Liver (tissue), 9 donors: ENCODE data around the gene TAS2R41. TPM values are rescaled to one million over a fixed set of nuclear protein-coding genes. Genes with fewer than 3 reads are reported as not detected.

ENCODE experiments used
- DNase-seq: peaks from one replicate; pipeline ENCODE4 v3.0.0-alpha.2; 2017; ENCODE audit warnings: low spot score
- H3K27ac ChIP-seq, 2 donors: one replicate each; pipeline ENCODE4 v1.7.0; 2013; ENCODE audit warnings: inconsistent platforms in 2 of 2, low read length in 2 of 2, control low read depth in 1 of 2, low read depth in 1 of 2, mild to moderate bottlenecking in 1 of 2
- H3K27me3 ChIP-seq, 4 donors: one replicate each; pipeline versions ENCODE4 v1.6.1 to v1.7.0; 2013; ENCODE audit warnings: low read length in 3 of 4, inconsistent platforms in 1 of 4, mild to moderate bottlenecking in 1 of 4, moderate library complexity in 1 of 4; ENCODE audit not compliant: control insufficient read depth in 4 of 4, insufficient read depth in 4 of 4
- H3K36me3 ChIP-seq, 4 donors: one replicate each; pipeline versions ENCODE4 v1.6.1 to v1.7.0; 2013; ENCODE audit warnings: low read length in 3 of 4, mild to moderate bottlenecking in 3 of 4, low read depth in 1 of 4, moderate library complexity in 1 of 4; ENCODE audit not compliant: control insufficient read depth in 4 of 4, insufficient read depth in 3 of 4
- H3K4me1 ChIP-seq, 4 donors: one replicate each; pipeline versions ENCODE4 v1.6.1 to v1.7.0; 2013; ENCODE audit warnings: low read length in 3 of 4, mild to moderate bottlenecking in 3 of 4, moderate library complexity in 1 of 4; ENCODE audit not compliant: control insufficient read depth in 4 of 4, insufficient read depth in 4 of 4
- H3K4me3 ChIP-seq, 3 donors: one replicate each; pipeline versions ENCODE4 v1.6.1 to v1.7.0; 2013; ENCODE audit warnings: low read length in 3 of 3, control low read depth in 1 of 3, low read depth in 1 of 3, mild to moderate bottlenecking in 1 of 3
- H3K9ac ChIP-seq, 2 donors: one replicate each; pipeline ENCODE4 v1.7.0; 2013; ENCODE audit warnings: low read length in 2 of 2, mild to moderate bottlenecking in 2 of 2, moderate library complexity in 2 of 2, control low read depth in 1 of 2, low read depth in 1 of 2
- H3K9me3 ChIP-seq, 4 donors: one replicate each; pipeline versions ENCODE4 v1.6.1 to v1.7.0; 2013; ENCODE audit warnings: low read length in 3 of 4; ENCODE audit not compliant: control insufficient read depth in 4 of 4
- ATF3 ChIP-seq: IDR thresholded peaks from 2 replicates; pipeline ENCODE4 v1.6.1; 2016; ENCODE audit warnings: antibody characterized with exemption
- EGR1 ChIP-seq, 2 donors: IDR thresholded peaks; 2 replicates each; pipeline ENCODE4 v1.6.1; 2016 to 2018; ENCODE audit warnings: antibody characterized with exemption in 2 of 2, low read depth in 2 of 2
- FOXA1 ChIP-seq: IDR thresholded peaks from 2 replicates; pipeline ENCODE4 v1.6.1; 2016; ENCODE audit warnings: antibody characterized with exemption
- FOXA2 ChIP-seq: IDR thresholded peaks from 2 replicates; pipeline ENCODE4 v1.6.1; 2016; ENCODE audit warnings: antibody characterized with exemption
- GABPA ChIP-seq, 2 donors: IDR thresholded peaks in 1 of 2; conservative IDR thresholded peaks in 1 of 2; 2 replicates each; pipeline ENCODE4 v1.6.1; 2016; ENCODE audit warnings: antibody characterized with exemption in 2 of 2, mild to moderate bottlenecking in 1 of 2, moderate library complexity in 1 of 2
- HNF4A ChIP-seq, 2 donors: conservative IDR thresholded peaks; 2 replicates each; pipeline ENCODE4 v1.6.1; 2016; ENCODE audit warnings: antibody characterized with exemption in 2 of 2, mild to moderate bottlenecking in 2 of 2
- HNF4G ChIP-seq: IDR thresholded peaks from 2 replicates; pipeline ENCODE4 v1.6.1; 2016; ENCODE audit warnings: antibody characterized with exemption
- JUND ChIP-seq, 2 donors: IDR thresholded peaks; 2 replicates each; pipeline ENCODE4 v1.6.1; 2016; ENCODE audit warnings: antibody characterized with exemption in 2 of 2
- NR2F2 ChIP-seq: IDR thresholded peaks from 2 replicates; pipeline ENCODE4 v1.6.1; 2016; ENCODE audit warnings: antibody characterized with exemption
- RAD21 ChIP-seq, 2 donors: IDR thresholded peaks; 2 replicates each; pipeline ENCODE4 v1.6.1; 2016; ENCODE audit warnings: antibody characterized with exemption in 2 of 2, mild to moderate bottlenecking in 2 of 2
- RXRA ChIP-seq, 2 donors: IDR thresholded peaks; 2 replicates each; pipeline ENCODE4 v1.6.1; 2017 to 2018; ENCODE audit warnings: antibody characterized with exemption in 2 of 2, mild to moderate bottlenecking in 1 of 2
- SP1 ChIP-seq: IDR thresholded peaks from 2 replicates; pipeline ENCODE4 v1.6.1; 2018; ENCODE audit warnings: antibody characterized with exemption, mild to moderate bottlenecking
- TAF1 ChIP-seq: conservative IDR thresholded peaks from 2 replicates; pipeline ENCODE4 v1.6.1; 2016; ENCODE audit warnings: antibody characterized with exemption, mild to moderate bottlenecking
- YY1 ChIP-seq: IDR thresholded peaks from 2 replicates; pipeline ENCODE4 v1.6.1; 2016; ENCODE audit warnings: antibody characterized with exemption, mild to moderate bottlenecking
- WGBS: extraction: QIAGEN DNeasy Blood & Tissue Kit; methylation state at CpG from one replicate; pipeline ENCODE4 v1.1.7; 2013; 5-methylcytosine and 5-hydroxymethylcytosine counted together
- polyA plus RNA-seq, 2 donors: library from polyadenylated mRNA; stranded (reverse) in 1 of 2; unstranded in 1 of 2; fragments of 200-250 nt in 1 of 2; fragments of >200 nt in 1 of 2; fragmentation: Nextera tagmentation in 1 of 2; extraction: Ambion mirVana in 1 of 2; gene quantifications; one replicate each; pipeline versions ENCODE4 v1.2.1 to v1.2.3, GENCODE V29; 2013 to 2015
- total RNA-seq, 2 donors: library from RNA; depleted of rRNA; stranded (reverse); fragments of >200 nt; gene quantifications; one replicate each; pipeline ENCODE4 v1.2.3, GENCODE V29; 2014
- TF ChIP-seq, protein P1 (sequence below): fragments of 150-350 bp; IDR thresholded peaks from 2 replicates; pipeline ENCODE4 v1.5.1; 2017; ENCODE audit warnings: improper control_type of control experiment, low read depth, low read length; ENCODE audit not compliant: missing input control
- TF ChIP-seq, protein P2 (sequence below): IDR thresholded peaks from 2 replicates; pipeline ENCODE4 v1.6.1; 2016; ENCODE audit warnings: antibody characterized with exemption
- TF ChIP-seq, protein P3 (sequence below): IDR thresholded peaks from 2 replicates; pipeline ENCODE4 v1.6.1; 2016; ENCODE audit warnings: antibody characterized with exemption
- donor health status: healthy.
- donor health status: healthy.
- donor health status: healthy.
- donor health status: healthy.
- donor health status: healthy.

The TAS2R41 gene
- total and polyA plus RNA-seq, 4 donors = 0.25 TPM; not detected in 3

- Histone ChIP-seq H3K9ac (no peak overlapping the region), H3K9me3 (no peaks in the 10 kb centered on the region), H3K27ac (no peak overlapping the region), H3K27me3 (no peaks in the 10 kb centered on the region), H3K36me3 (no peaks in the 10 kb centered on the region), H3K4me1 (peaks cover 0 to 6% (median 2%) of the 10 kb centered on the region in 4 donors), H3K4me3 (no peak overlapping the region)
- DNase-seq = no peak
- TF ChIP-seq, protein P1, sequence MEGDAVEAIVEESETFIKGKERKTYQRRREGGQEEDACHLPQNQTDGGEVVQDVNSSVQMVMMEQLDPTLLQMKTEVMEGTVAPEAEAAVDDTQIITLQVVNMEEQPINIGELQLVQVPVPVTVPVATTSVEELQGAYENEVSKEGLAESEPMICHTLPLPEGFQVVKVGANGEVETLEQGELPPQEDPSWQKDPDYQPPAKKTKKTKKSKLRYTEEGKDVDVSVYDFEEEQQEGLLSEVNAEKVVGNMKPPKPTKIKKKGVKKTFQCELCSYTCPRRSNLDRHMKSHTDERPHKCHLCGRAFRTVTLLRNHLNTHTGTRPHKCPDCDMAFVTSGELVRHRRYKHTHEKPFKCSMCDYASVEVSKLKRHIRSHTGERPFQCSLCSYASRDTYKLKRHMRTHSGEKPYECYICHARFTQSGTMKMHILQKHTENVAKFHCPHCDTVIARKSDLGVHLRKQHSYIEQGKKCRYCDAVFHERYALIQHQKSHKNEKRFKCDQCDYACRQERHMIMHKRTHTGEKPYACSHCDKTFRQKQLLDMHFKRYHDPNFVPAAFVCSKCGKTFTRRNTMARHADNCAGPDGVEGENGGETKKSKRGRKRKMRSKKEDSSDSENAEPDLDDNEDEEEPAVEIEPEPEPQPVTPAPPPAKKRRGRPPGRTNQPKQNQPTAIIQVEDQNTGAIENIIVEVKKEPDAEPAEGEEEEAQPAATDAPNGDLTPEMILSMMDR = no peak
- TF ChIP-seq FOXA2 = no peak
- no peak for TF ChIP-seq YY1
- TF ChIP-seq, protein P2, sequence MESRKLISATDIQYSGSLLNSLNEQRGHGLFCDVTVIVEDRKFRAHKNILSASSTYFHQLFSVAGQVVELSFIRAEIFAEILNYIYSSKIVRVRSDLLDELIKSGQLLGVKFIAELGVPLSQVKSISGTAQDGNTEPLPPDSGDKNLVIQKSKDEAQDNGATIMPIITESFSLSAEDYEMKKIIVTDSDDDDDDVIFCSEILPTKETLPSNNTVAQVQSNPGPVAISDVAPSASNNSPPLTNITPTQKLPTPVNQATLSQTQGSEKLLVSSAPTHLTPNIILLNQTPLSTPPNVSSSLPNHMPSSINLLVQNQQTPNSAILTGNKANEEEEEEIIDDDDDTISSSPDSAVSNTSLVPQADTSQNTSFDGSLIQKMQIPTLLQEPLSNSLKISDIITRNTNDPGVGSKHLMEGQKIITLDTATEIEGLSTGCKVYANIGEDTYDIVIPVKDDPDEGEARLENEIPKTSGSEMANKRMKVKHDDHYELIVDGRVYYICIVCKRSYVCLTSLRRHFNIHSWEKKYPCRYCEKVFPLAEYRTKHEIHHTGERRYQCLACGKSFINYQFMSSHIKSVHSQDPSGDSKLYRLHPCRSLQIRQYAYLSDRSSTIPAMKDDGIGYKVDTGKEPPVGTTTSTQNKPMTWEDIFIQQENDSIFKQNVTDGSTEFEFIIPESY = no peak
- no peak for TF ChIP-seq SP1
- no peak for TF ChIP-seq GABPA (IDR thresholded peaks at IDR 0.05 in 1 of 2, conservative IDR thresholded peaks at IDR 0.05 in 1 of 2)
- no peak for TF ChIP-seq TAF1
- TF ChIP-seq NR2F2 = no peak
- TF ChIP-seq, protein P3, sequence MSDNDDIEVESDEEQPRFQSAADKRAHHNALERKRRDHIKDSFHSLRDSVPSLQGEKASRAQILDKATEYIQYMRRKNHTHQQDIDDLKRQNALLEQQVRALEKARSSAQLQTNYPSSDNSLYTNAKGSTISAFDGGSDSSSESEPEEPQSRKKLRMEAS = no peak
- 76% methylated on average over 3 of the region's 3 CpGs for WGBS
Measured at GRCh38 chr7:143507094-143507518, 29.4 kb downstream of the TAS2R41 start.

GRCh38 chr7:143507534-143508055 lies 29.9 kb downstream of the TAS2R41 start:
- H3K9me3 ChIP-seq = no peaks in the 10 kb centered on the region
- no peak overlapping the region for H3K4me3 ChIP-seq
- no peak overlapping the region for H3K27ac ChIP-seq
- H3K27me3 ChIP-seq = no peaks in the 10 kb centered on the region
- DNase-seq = no peak
- H3K36me3 ChIP-seq = no peaks in the 10 kb centered on the region
- H3K9ac ChIP-seq = no peak overlapping the region
- 75% methylated on average over 5 of the region's 5 CpGs for WGBS
- TF ChIP-seq HNF4A (conservative IDR thresholded peaks at IDR 0.05) (no peak), RAD21 (IDR thresholded peaks at IDR 0.05) (no peak), EGR1 (IDR thresholded peaks at IDR 0.05; ENCODE audit: low read depth in 2 of 2) (no peak), TAF1 (no peak), ATF3 (no peak)
- H3K4me1 ChIP-seq = peaks cover 0 to 6% (median 3%) of the 10 kb centered on the region in 4 donors

DNA sequence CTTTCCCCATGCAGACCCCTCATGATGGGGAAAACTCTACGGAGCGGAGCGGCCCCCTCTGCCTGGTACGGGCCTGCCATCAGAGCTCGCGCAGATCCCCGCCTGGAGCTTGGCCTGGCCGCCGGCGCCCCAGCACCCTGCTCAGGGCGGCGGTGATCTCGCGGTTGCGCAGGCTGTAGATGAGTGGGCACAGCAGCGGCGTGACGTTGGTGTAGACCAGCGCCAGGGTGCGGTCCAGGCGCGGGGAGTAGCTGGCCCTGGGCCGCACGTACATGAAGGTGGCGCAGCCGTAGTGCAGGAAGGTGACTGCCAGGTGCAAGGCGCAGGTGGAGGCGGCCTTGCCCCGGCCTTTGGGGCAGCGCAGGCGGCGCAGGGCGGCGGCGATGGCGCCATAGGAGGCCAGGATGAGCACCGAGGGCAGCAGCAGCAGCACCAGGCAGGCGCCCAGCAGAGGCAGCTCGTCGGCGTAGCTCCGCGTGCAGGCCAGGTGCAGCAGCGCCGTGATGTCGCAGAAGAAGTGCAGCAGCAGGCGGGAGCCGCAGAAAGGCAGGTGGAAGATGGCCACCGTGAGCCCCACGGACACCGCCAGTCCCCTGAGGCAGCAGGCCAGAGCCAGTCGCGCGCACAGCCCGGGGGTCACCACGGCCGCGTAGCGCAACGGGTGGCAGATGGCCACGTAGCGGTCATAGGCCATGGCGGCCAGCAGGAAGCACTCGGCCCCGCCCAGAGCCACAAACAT lies 33.4 kb downstream of the TAS2R41 start:
- 46% methylated on average over 65 of the region's 65 CpGs for WGBS
- Histone ChIP-seq H3K36me3 (no peaks in the 10 kb centered on the region), H3K27me3 (no peaks in the 10 kb centered on the region), H3K27ac (no peak overlapping the region), H3K9me3 (no peaks in the 10 kb centered on the region), H3K9ac (no peak overlapping the region), H3K4me1 (peaks cover 0 to 6% (median 3%) of the 10 kb centered on the region in 4 donors), H3K4me3 (peak overlapping the region in 1 of 3 donors; percentile 11)
- DNase-seq = no peak
- TF ChIP-seq, protein P1 = no peak
- no peak for TF ChIP-seq JUND (IDR thresholded peaks at IDR 0.05)
- TF ChIP-seq, protein P3 = no peak
- no peak for TF ChIP-seq RXRA (IDR thresholded peaks at IDR 0.05)
- TF ChIP-seq, protein P2 = no peak
- TF ChIP-seq SP1 = no peak
- no peak for TF ChIP-seq HNF4A (conservative IDR thresholded peaks at IDR 0.05)
- no peak for TF ChIP-seq NR2F2
- no peak for TF ChIP-seq HNF4G
- no peak for TF ChIP-seq RAD21 (IDR thresholded peaks at IDR 0.05)
- TF ChIP-seq EGR1 (IDR thresholded peaks at IDR 0.05; ENCODE audit: low read depth in 2 of 2) = no peak
- TF ChIP-seq YY1 = no peak
- no peak for TF ChIP-seq FOXA1
- no peak for TF ChIP-seq GABPA (IDR thresholded peaks at IDR 0.05 in 1 of 2, conservative IDR thresholded peaks at IDR 0.05 in 1 of 2)
- no peak for TF ChIP-seq FOXA2
